K562 (cell line): ENCODE results near the gene NSF. TPM values are rescaled to one million over a fixed set of nuclear protein-coding genes. Genes with fewer than 3 reads are reported as not detected.

Source experiments
- ATAC-seq: fragments of 200-7000 bp; cut with Tn5 transposase; 3 replicates; pipeline ENCODE4 v1.9.1; 2020; ENCODE audit warnings: moderate library complexity
- BruUV-seq: library from RNA; stranded (reverse); fragments of 400-500 nt; replicated peaks from 2 replicates; lab custom pipeline; 2021; lab: Mats Ljungman, UMichigan
- CTCF ChIA-PET: fragments of 300-600 bp; formaldehyde crosslinking; extraction: SDS; loops from one replicate; lab custom pipeline; 2021; ENCODE audit warnings: low intra/inter-chr PET ratio; lab: Yijun Ruan, JAX
- POLR2A ChIA-PET: fragments of 300-600, 350-650 bp; sonication (Branson Sonifier 250); formaldehyde crosslinking; extraction: SDS; loops from one replicate; lab custom pipeline; 2021; ENCODE audit warnings: antibody characterized with exemption, inconsistent platforms; lab: Yijun Ruan, JAX
- DNase-seq, 4 experiments: peaks; one replicate each; pipeline versions ENCODE4 v3.0.0 to v3.0.0-alpha.2; 2011 to 2018; ENCODE audit warnings: low spot score in 3 of 4, mixed read lengths in 3 of 4; ENCODE audit errors: extremely low read depth in 1 of 4
- FAIRE-seq: peaks from 2 replicates; lab custom pipeline; 2011; peaks lifted over from hg19 to GRCh38; lab: Jason Lieb, UNC
- H2AFZ ChIP-seq: 2 replicates; pipeline ENCODE4 v1.6.0; 2011; ENCODE audit warnings: low read depth, low read length, control low read depth, inconsistent platforms
- H3K27ac ChIP-seq: fragments of 200-600 bp; 3 replicates; pipeline ENCODE4 v1.8.0; 2011; ENCODE audit warnings: low read depth, mild to moderate bottlenecking, control low read depth, inconsistent platforms, low read length, moderate library complexity, mixed read lengths; ENCODE audit errors: extremely low read depth
- H3K27me3 ChIP-seq, 2 experiments: fragments of 300-600 bp in 1 of 2; 2 replicates in 1 of 2; 3 replicates in 1 of 2; pipeline versions ENCODE4 v1.6.0 to v1.8.0; 2011; ENCODE audit warnings: inconsistent platforms in 2 of 2, low read length in 2 of 2, mild to moderate bottlenecking in 1 of 2, mixed read lengths in 1 of 2, moderate library complexity in 1 of 2; ENCODE audit not compliant: control insufficient read depth in 2 of 2, insufficient read depth in 2 of 2
- H3K36me3 ChIP-seq: fragments of 300-600 bp; 3 replicates; pipeline ENCODE4 v1.8.0; 2011; ENCODE audit warnings: mild to moderate bottlenecking, low read length, inconsistent platforms; ENCODE audit not compliant: control insufficient read depth, insufficient read depth
- H3K4me1 ChIP-seq, 2 experiments: fragments of 200-600 bp in 1 of 2; replicated peaks in 1 of 2; 2 replicates in 1 of 2; 3 replicates in 1 of 2; pipeline versions ENCODE4 v1.5.1 to v1.8.0; 2011; ENCODE audit warnings: inconsistent platforms in 2 of 2, low read length in 2 of 2, mild to moderate bottlenecking in 1 of 2, mixed read lengths in 1 of 2, moderate library complexity in 1 of 2; ENCODE audit not compliant: control insufficient read depth in 2 of 2, insufficient read depth in 2 of 2
- H3K4me2 ChIP-seq: 2 replicates; pipeline ENCODE4 v1.6.1; 2011; ENCODE audit warnings: low read length, control low read depth, inconsistent platforms, mixed read lengths; ENCODE audit not compliant: insufficient read depth
- H3K4me3 ChIP-seq: fragments of 200-600 bp; sonication (generic), shearing (Covaris generic); 2 replicates; pipeline ENCODE4 v1.5.1; 2016; ENCODE audit warnings: control low read depth, inconsistent platforms
- H3K79me2 ChIP-seq: fragments of 200-600 bp; 3 replicates; pipeline ENCODE4 v1.8.0; 2011; ENCODE audit warnings: low read length, inconsistent platforms; ENCODE audit not compliant: control insufficient read depth, insufficient read depth
- H3K9ac ChIP-seq, 2 experiments: 2 replicates each; pipeline versions ENCODE4 v1.6.0 to v1.6.1; 2011; ENCODE audit warnings: low read depth in 2 of 2, low read length in 2 of 2, control low read depth in 1 of 2, inconsistent platforms in 1 of 2, mild to moderate bottlenecking in 1 of 2, mixed read lengths in 1 of 2; ENCODE audit not compliant: insufficient read depth in 1 of 2
- H3K9me1 ChIP-seq: one replicate; pipeline ENCODE4 v1.6.0; 2011; ENCODE audit warnings: inconsistent platforms, mild to moderate bottlenecking, low read length, moderate library complexity; ENCODE audit not compliant: control insufficient read depth, insufficient read depth
- H3K9me3 ChIP-seq: replicated peaks from 2 replicates; pipeline ENCODE4 v1.5.1; 2011; ENCODE audit warnings: low read depth, low read length, inconsistent platforms; ENCODE audit not compliant: control insufficient read depth, insufficient read depth
- H4K20me1 ChIP-seq: replicated peaks from 2 replicates; pipeline ENCODE4 v1.6.1; 2011; ENCODE audit warnings: low read length, inconsistent platforms, mixed read lengths; ENCODE audit not compliant: control insufficient read depth, insufficient read depth
- BDP1 ChIP-seq: IDR thresholded peaks from 3 replicates; pipeline ENCODE4 v1.6.1; 2011; ENCODE audit not compliant: insufficient read length, insufficient read depth
- C11orf30 ChIP-seq: fragments of 450-650 bp; IDR thresholded peaks from 2 replicates; pipeline ENCODE4 v1.6.1; 2016; ENCODE audit warnings: low read depth, mild to moderate bottlenecking
- HDAC3 ChIP-seq: fragments of 450-650 bp; IDR thresholded peaks from 2 replicates; pipeline ENCODE4 v1.6.1; 2018; ENCODE audit warnings: borderline replicate concordance, mild to moderate bottlenecking, moderate library complexity; ENCODE audit not compliant: partially characterized antibody
- MAFF ChIP-seq: IDR thresholded peaks from 2 replicates; pipeline ENCODE4 v1.6.1; 2012; ENCODE audit warnings: low read length, improper control_type of control experiment
- MAFG ChIP-seq: fragments of 450-650 bp; conservative IDR thresholded peaks from 2 replicates; pipeline ENCODE4 v1.6.1; 2016; ENCODE audit warnings: missing genetic modification characterization, missing compliant biosample characterization
- MAFK ChIP-seq: IDR thresholded peaks from 2 replicates; pipeline ENCODE4 v1.6.1; 2011; ENCODE audit warnings: low read length, improper control_type of control experiment
- ZNF174 ChIP-seq: fragments of 250-450 bp; sonication (Bioruptor Pico); IDR thresholded peaks from 2 replicates; pipeline ENCODE4 v1.4.0; 2020; ENCODE audit warnings: mild to moderate bottlenecking
- ZNF316 ChIP-seq: fragments of 450-650 bp; IDR thresholded peaks from 2 replicates; pipeline ENCODE4 v1.6.1; 2016
- ZNF41 ChIP-seq: fragments of 250-450 bp; sonication (Bioruptor Pico); conservative IDR thresholded peaks from 2 replicates; pipeline ENCODE4 v1.4.0; 2020; ENCODE audit warnings: mild to moderate bottlenecking
- WGBS: fragments of 100-300 bp; shearing (Covaris generic); methylation state at CpG from one replicate; pipeline ENCODE4 v1.1.6; 2016; ENCODE audit warnings: low coverage, mixed read lengths; ENCODE audit not compliant: insufficient coverage; ENCODE audit errors: missing lambda C conversion rate; 5-methylcytosine and 5-hydroxymethylcytosine counted together
- in situ Hi-C: fragments of 300-500 bp; cut with MboI; formaldehyde crosslinking; loops from 4 replicates; pipeline ENCODE4 v1.15.0; 2018; ENCODE audit warnings: inconsistent platforms, mixed read lengths
- intact Hi-C: fragments of 100-400 bp; cut with micrococcal nuclease; formaldehyde crosslinking; loops from 2 replicates; pipeline ENCODE4 v1.14.2; 2022
- polyA plus RNA-seq, 8 experiments: library from polyadenylated mRNA; depleted of rRNA in 4 of 8; stranded (reverse) in 5 of 8; unstranded in 3 of 8; fragments of >200 nt; fragmentation: Nextera tagmentation in 2 of 8; fragmentation: Illumina TruSeq in 1 of 8; extraction: Ambion mirVana in 2 of 8; extraction: Trizol in 1 of 8; gene quantifications; 2 replicates each; pipeline versions ENCODE4 v1.2.1 to v1.2.3, GENCODE V29; 2011 to 2014; ENCODE audit warnings: inconsistent platforms in 1 of 8, missing spikeins in 1 of 8
- total RNA-seq, 7 experiments: library from RNA; depleted of rRNA in 6 of 7; stranded (reverse); fragments of >200 nt in 6 of 7; fragmentation: Illumina TruSeq in 2 of 7; extraction: Trizol in 2 of 7; gene quantifications; 2 replicates each; pipeline versions ENCODE4 v1.2.1 to v1.2.3, GENCODE V29; 2011 to 2021; ENCODE audit warnings: low replicate concordance in 1 of 7
- TF ChIP-seq, protein P1 (sequence below): IDR thresholded peaks from 3 replicates; pipeline ENCODE4 v1.6.1; 2011; ENCODE audit warnings: borderline replicate concordance, mild to moderate bottlenecking; ENCODE audit not compliant: insufficient read length, insufficient read depth
- TF ChIP-seq, protein P2 (sequence below): fragments of 250-450 bp; sonication (Bioruptor Pico); IDR thresholded peaks from 2 replicates; pipeline ENCODE4 v1.5.0; 2021; ENCODE audit warnings: mild to moderate bottlenecking, moderate library complexity

NSF gene
- total and polyA plus RNA-seq, 9 of the 15 experiments (the other 6 are each of a cell fraction or from before 2014, with no cell fraction given) = 16.7 to 39.8 (median 36.7) TPM

DNA sequence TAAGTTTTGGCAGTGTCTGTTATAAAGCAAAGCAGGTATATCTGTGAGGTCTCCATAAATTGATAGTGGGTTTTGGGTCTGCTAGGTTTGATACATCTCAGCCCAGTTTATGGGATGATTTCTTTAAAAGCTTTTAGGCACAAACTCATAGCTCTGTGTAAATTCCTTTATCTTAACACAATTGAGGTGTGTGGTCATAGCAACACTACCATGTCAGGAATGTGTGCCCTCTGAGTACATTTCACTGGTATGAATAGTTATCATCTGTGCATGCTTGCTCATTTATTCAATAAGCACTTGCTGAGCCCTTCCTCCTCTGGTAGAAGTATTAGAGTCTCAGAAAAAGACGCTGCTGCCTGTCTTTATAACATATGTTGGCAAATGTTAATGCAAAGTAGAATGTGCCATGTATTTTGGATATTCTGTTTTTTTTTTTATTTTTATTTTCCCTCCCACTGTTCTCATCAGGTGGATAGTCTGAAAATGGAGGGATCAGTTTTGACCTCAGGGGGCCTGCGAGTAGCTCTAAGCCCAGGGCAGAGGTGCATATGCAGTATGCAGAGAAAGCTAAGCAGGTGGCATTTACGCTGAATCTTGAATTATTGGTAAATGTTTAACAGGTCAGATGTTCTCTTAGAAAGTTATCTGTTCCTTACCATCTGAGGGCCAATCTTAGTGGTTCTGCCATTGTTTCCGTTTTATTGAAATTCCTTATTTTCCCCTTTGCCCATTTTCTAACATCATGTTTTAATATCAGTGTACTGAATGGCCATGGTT is 137.3 kb downstream of the NSF start (continued):
- TF ChIP-seq, protein P1, sequence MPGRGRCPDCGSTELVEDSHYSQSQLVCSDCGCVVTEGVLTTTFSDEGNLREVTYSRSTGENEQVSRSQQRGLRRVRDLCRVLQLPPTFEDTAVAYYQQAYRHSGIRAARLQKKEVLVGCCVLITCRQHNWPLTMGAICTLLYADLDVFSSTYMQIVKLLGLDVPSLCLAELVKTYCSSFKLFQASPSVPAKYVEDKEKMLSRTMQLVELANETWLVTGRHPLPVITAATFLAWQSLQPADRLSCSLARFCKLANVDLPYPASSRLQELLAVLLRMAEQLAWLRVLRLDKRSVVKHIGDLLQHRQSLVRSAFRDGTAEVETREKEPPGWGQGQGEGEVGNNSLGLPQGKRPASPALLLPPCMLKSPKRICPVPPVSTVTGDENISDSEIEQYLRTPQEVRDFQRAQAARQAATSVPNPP = no peak

DNA sequence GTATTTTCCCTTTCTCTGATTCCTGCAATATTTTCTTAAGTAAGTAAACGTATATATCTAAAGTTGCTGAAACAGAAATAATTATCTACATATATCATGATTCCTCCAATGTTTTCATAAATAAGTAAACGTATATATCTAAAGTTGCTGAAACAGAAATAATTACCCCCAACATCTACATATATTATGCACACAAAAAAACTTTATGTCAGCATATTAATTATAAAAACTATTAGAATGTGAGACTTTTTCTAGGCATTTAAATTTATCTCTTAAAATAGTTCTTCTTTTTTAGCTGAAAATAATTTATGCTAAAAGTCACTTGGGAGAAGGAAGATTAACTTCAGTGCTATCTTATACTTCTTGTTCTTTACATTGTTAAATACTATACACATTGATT is 139.6 kb downstream of the NSF start:
- ATAC-seq (no peak), DNase-seq (no peak), FAIRE-seq (no peak)
- H3K9me3 ChIP-seq = no peaks in the 10 kb centered on the region
- peaks cover 0 to 3% of the 10 kb centered on the region in 2 experiments; a peak in 1 of 5 replicates for H3K4me1 ChIP-seq
- TF ChIP-seq, protein P2, sequence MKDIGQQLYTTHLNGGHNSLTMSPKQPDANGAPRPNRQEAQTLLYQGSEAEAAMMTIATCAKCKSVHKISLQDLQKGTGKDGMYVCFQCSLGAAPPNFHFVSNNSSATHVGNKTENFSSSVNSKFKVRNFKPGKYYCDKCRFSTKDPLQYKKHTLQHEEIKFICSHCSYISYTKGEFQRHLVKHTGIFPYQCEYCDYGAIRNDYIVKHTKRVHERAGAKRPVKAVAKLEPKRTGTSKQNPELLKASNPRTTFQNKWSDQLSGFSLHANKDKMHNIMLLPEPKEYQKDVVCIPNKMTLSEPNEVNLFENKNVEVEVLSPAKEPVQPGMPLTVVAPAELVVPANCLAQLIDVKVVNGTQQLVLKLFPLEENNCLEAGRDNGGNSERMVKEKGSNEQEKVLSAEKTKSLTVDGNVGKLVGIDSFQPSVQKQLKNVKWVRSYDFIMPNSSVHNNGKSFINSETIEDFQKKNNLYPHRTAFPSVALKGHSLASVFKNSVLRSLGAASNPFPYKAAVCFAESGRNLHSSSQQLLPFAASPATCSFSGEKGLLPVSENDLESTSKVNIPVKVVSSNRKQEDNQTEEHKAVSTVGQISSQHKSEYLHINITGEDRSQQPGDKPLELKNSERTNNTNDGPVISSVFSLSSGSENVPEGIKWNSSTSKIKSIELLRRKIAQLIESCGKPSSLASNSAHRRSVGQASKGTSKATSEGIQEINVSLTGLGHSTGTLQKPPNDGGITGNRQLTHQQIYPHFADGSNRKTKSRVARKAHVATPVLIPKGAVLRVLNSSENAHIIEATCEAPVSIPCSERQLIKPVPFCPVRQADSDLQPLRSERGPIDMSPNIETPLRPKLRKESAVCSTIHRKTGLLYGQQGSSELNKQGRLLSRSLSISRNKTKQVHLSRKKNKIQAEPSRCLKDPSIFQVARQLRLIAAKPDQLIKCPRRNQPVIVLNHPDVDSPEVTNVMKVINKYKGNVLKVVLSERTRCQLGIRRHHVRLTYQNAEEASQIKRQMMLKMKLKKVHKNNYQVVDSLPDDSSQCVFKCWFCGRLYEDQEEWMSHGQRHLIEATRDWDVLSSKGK (CRISPR knock-in tag) = no peak
- TF ChIP-seq ZNF174 = no peak
- peak; percentile 40; the same call in 1 of the 2 replicates for TF ChIP-seq MAFK
- TF ChIP-seq MAFF = peak; percentile 17; the same call in 1 of the 2 replicates
- no peak for TF ChIP-seq HDAC3
- no peak for TF ChIP-seq BDP1
- no peak for TF ChIP-seq ZNF41 (CRISPR knock-in tag)
- TF ChIP-seq ZNF316 = peak; percentile 93
- peak; percentile 54 for TF ChIP-seq MAFG
- TF ChIP-seq C11orf30 = peak; percentile 79
- H3K79me2 ChIP-seq = no peaks in the 10 kb centered on the region
- no peaks in the 10 kb centered on the region for H4K20me1 ChIP-seq
- no peak overlapping the region for H3K27ac ChIP-seq
- no peaks in the 10 kb centered on the region for H3K9me1 ChIP-seq
- no peak overlapping the region for H2AFZ ChIP-seq
- intact Hi-C loops = no loop called here
- no peak overlapping the region for H3K9ac ChIP-seq
- no peaks in the 10 kb centered on the region for H3K27me3 ChIP-seq
- in situ Hi-C loops = no loop called here
- BruUV-seq = no TSS peak
- no peak overlapping the region for H3K4me2 ChIP-seq
- ChIA-PET CTCF (no interaction called here), POLR2A (no interaction called here)
- 84% methylated on average over 2 of the region's 2 CpGs for WGBS
- no peak overlapping the region for H3K4me3 ChIP-seq
- peaks cover 29% of the 10 kb centered on the region for H3K36me3 ChIP-seq
